ENCODE results near the gene SHMT1. TPM values are rescaled to one million over a fixed set of nuclear protein-coding genes. Genes with fewer than 3 reads are reported as not detected.

Gene SHMT1
- total RNA-seq (2022; extraction: Qiagen RNA extraction), result 41.0 to 49.8 TPM (median 48.3 TPM) in 5 replicates

DNA sequence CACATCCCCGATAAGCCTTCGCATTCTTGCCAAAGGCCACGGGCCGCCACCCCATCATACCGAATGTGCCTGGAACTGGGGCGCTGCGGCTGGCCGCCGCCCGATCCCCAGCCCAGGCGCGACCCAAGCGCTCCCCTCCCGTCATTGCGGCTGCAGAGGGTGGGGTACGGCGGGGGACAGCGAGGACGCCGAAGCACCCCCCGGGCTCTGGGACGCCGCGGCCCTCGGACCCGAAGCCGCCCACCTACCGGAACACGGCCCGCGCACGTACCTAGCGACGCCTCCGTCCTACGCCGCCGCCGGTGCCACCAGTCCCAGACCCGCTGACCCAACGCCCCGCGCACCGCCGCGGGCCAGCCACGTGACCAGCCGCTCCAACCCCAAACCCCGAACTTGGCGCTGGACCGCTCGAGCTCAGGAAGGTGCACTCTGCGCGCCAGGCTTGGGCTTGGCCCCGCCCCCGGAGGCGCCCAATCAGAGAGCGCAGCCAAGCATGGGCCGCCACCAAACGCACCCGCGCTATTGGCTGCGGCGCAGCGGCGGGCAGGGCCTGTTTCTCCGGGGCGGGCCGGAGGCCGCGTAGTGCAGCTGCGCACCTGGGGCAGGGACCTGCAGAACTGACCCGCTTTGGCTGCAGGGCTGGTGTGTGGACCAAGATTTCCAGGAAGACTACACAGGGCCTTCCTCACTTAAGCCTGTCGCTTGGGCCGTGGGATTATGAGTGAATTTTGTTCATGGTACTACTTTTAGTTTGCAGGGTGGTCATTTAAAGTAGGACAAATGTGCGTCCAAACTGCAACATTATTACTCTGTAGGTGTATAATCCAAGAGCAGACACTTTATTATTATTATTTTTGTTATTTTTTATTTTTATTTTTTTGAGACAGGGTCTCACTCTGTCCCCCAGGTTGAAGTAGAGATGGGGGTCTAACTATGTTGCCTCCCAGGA lies at the start of gene SHMT1:
Gene SHMT1, minus strand, starts transcription at position 450 of the 949 bp plus-strand sequence. CDS start 7,569 bp downstream, outside the sequence.

DNA sequence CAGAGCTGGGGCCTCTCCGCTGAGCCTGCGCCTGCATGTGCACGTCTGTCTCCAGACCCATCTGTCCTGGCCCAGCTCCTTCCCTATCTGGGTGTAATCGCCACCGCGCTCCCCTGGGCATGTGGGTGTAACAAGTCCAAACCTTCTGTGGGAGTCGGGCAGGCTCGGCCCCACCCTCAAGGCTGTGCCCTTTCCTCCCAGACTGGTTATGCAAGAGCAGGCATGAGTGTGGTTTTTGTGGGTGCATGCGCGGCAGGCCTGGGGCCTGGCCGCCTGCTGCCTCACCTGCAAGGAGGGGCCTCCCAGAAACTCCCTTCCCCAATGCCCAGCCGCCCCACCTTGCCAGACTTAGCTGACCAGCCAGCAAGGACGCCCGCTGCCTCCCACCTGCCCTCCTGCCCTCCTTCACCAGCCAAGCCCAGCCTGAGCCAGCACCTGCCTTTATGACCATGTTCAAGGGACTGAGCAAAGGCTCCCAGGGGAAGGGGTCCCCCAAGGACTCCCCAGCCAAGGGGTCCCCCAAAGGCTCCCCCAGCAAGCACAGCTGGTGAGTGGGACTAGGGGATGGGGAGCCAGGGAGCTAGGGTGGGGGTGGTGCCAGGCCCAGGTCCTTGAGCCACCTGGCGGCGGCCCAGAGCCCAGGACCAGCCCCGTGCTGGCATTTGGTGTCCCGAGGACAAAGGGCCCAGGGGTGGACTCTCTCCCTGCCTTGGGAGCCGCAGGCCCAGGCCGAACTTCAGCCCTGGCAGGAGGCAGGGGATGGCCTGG lies 14.3 kb upstream of the SHMT1 start, which contains the start of gene EVPLL:
Gene EVPLL, plus strand, starts transcription at position 342 of the 768 bp plus-strand sequence. CDS start 3,160 bp downstream, outside the sequence.

DNA sequence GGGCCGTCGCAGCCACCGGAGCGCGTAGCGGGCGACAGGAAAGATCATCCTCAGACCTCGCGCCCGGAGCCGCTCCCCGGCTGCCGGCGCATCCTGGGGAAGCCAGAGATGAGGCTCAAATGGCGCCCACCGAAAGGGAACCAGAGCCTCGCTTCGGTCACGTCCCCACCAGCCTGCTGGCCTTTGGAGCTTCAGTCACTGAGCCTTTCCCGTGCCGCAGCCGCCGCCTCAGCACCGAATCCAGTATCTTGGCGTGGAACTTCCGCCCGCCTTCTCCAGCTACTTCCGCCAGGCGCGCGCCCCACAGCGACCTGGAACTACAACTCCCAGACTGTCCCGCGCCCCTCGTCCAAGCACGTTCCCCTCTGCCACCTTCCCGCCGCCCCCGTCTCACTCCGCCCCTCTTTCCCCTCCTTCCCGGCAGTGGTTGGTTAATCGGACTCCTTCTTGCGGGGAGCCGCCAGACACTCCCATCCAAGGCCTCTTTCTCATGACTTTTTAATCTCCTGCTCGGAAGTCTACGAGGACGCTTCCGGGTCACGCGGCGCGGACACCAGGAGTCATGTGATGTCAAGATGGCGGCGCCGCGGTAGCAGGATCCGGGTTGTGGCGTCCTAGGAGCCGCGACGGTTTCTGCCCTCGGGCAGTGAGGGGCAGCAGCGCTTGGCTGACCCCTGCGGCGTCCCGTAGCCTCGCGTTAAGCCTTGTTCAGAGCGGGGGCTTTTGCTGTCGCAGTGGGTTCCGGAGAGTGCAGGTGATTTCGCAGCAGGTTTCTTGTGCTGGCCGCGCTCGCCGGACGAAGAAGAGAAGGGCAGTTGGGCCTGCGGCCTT lies 48.4 kb downstream of the SHMT1 start, which contains the start of the genes SMCR8 and TOP3A:
Gene SMCR8, plus strand, starts transcription at position 563 of the 831 bp plus-strand sequence. CDS start 497 bp downstream, outside the sequence.
Gene TOP3A, minus strand, starts transcription at position 264 of the 831 bp plus-strand sequence. Its CDS starts 216 bp downstream, at position 48.

Other genes with a start within 250 kb of the SHMT1 start
- gene ALKBH5, start 179.7 kb downstream of the SHMT1 start, total RNA-seq (2022; extraction: Qiagen RNA extraction), result 52.4 to 73.5 TPM (median 68.4 TPM) in 5 replicates
- 10.2 to 17.3 TPM (median 16.0 TPM) in 5 replicates for gene LLGL1, start 137.9 kb downstream of the SHMT1 start, total RNA-seq (2022; extraction: Qiagen RNA extraction)
- 223 to 289 TPM (median 266 TPM) in 5 replicates for gene FLII, start 104.8 kb downstream of the SHMT1 start, total RNA-seq (2022; extraction: Qiagen RNA extraction)
- 4.7 to 9.4 TPM (median 9.0 TPM) in 5 replicates for gene MIEF2, start 102.9 kb downstream of the SHMT1 start, total RNA-seq (2022; extraction: Qiagen RNA extraction)
- gene TOP3A, start 48.6 kb downstream of the SHMT1 start, total RNA-seq (2022; extraction: Qiagen RNA extraction), result 26.3 to 38.0 TPM (median 36.8 TPM) in 5 replicates
- gene SMCR8, start 48.3 kb downstream of the SHMT1 start, total RNA-seq (2022; extraction: Qiagen RNA extraction), result 12.7 to 18.4 TPM (median 16.7 TPM) in 5 replicates
- not detected in 5 replicates for gene EVPLL, start 14.2 kb upstream of the SHMT1 start, total RNA-seq (2022; extraction: Qiagen RNA extraction)
- 0.19 TPM in 1 of 5 replicates, not detected in the others for gene LGALS9C, start 113.2 kb upstream of the SHMT1 start, total RNA-seq (2022; extraction: Qiagen RNA extraction)